Eye (tissue), 1 donor: ENCODE results near the gene TTC7B.
A peak's percentile ranks its signal among the peaks of the same experiment; 100 is the strongest.

ENCODE experiments used
- DNase-seq: peaks from one replicate; pipeline ENCODE4 v3.0.0-alpha.2; 2015

Gene TTC7B

GRCh38 chr14:90697577-90698206 is 118.5 kb downstream of the TTC7B start:
- DNase-seq = peak; percentile 94

GRCh38 chr14:90697132-90697531 is 119.1 kb downstream of the TTC7B start:
- DNase-seq = no peak

GRCh38 chr14:90696720-90697119 is 119.5 kb downstream of the TTC7B start:
- DNase-seq = no peak

GRCh38 chr14:90695997-90696660 is 120.1 kb downstream of the TTC7B start:
- no peak for DNase-seq

- no peak for DNase-seq
These were observed 122.8 kb downstream of the TTC7B start for GRCh38 chr14:90693413-90693812.

GRCh38 chr14:90692826-90693225 is 123.4 kb downstream of the TTC7B start:
- DNase-seq = no peak

- DNase-seq = no peak
These were observed 124.2 kb downstream of the TTC7B start for GRCh38 chr14:90692061-90692460.

- DNase-seq = no peak
These were observed 124.6 kb downstream of the TTC7B start for GRCh38 chr14:90691627-90692026.

- no peak for DNase-seq
These were observed 128.6 kb downstream of the TTC7B start for GRCh38 chr14:90687680-90688079.

GRCh38 chr14:90682615-90683014 is 133.6 kb downstream of the TTC7B start:
- DNase-seq = no peak

GRCh38 chr14:90681929-90682328 is 134.3 kb downstream of the TTC7B start:
- no peak for DNase-seq

GRCh38 chr14:90678846-90679362 is 137.3 kb downstream of the TTC7B start:
- no peak for DNase-seq

- DNase-seq = no peak
These were observed 137.8 kb downstream of the TTC7B start for GRCh38 chr14:90678420-90678819.

- DNase-seq = no peak
These were observed 138.7 kb downstream of the TTC7B start for GRCh38 chr14:90677484-90678050.

- DNase-seq = no peak
These were observed 139.3 kb downstream of the TTC7B start for GRCh38 chr14:90676912-90677311.

GRCh38 chr14:90676356-90676755 is 139.9 kb downstream of the TTC7B start:
- DNase-seq = no peak

GRCh38 chr14:90675399-90675798 is 140.8 kb downstream of the TTC7B start:
- no peak for DNase-seq

- no peak for DNase-seq
These were observed 141.5 kb downstream of the TTC7B start for GRCh38 chr14:90674716-90675115.

GRCh38 chr14:90674043-90674670 is 142.1 kb downstream of the TTC7B start:
- DNase-seq = no peak

- DNase-seq = no peak
These were observed 144.6 kb downstream of the TTC7B start for GRCh38 chr14:90671382-90672234.

GRCh38 chr14:90669731-90670130 is 146.5 kb downstream of the TTC7B start:
- DNase-seq = no peak

GRCh38 chr14:90666571-90666970 is 149.7 kb downstream of the TTC7B start:
- DNase-seq = no peak
